Astrocyte of the cerebellum (primary cell): ENCODE measurements around the gene BRD9.

Experiments used
- DNase-seq: peaks from one replicate; pipeline ENCODE4 v3.0.0-alpha.2; 2011; ENCODE audit warnings: low read depth
- H3K4me3 ChIP-seq: 2 replicates; pipeline ENCODE4 v1.5.1; 2011; ENCODE audit warnings: mild to moderate bottlenecking, low read depth, low read length, moderate library complexity
- CTCF ChIP-seq: IDR thresholded peaks from 2 replicates; pipeline ENCODE4 v1.5.1; 2012; ENCODE audit warnings: low read length, low read depth, moderate library complexity, mild to moderate bottlenecking; ENCODE audit errors: missing control alignments
- in situ Hi-C: cut with HindIII; loops from 2 replicates; pipeline ENCODE4 v1.10.0; 2017; ENCODE audit warnings: low sequenced_read_pairs

BRD9 gene

GRCh38 chr5:909994-910768 lies 17.6 kb upstream of the BRD9 start:
- TF ChIP-seq CTCF = no peak
- no peak overlapping the region for H3K4me3 ChIP-seq
- in situ Hi-C loops = no loop called here
- no peak for DNase-seq

GRCh38 chr5:909086-909485 lies 16.5 kb upstream of the BRD9 start:
- no peak overlapping the region for H3K4me3 ChIP-seq
- TF ChIP-seq CTCF = no peak
- in situ Hi-C loops = no loop called here
- DNase-seq = no peak

GRCh38 chr5:908172-908571 lies 15.6 kb upstream of the BRD9 start:
- no peak for DNase-seq
- no peak overlapping the region for H3K4me3 ChIP-seq
- TF ChIP-seq CTCF = no peak
- in situ Hi-C loops = no loop called here

GRCh38 chr5:907366-907910 lies 14.8 kb upstream of the BRD9 start:
- TF ChIP-seq CTCF = no peak
- in situ Hi-C loops = no loop called here
- no peak for DNase-seq
- H3K4me3 ChIP-seq = no peak overlapping the region

- DNase-seq = no peak
- TF ChIP-seq CTCF = no peak
- H3K4me3 ChIP-seq = no peak overlapping the region
- in situ Hi-C loops = no loop called here
Observed at GRCh38 chr5:905139-905642, 12.6 kb upstream of the BRD9 start.

- DNase-seq = no peak
- H3K4me3 ChIP-seq = no peak overlapping the region
- in situ Hi-C loops = no loop called here
- TF ChIP-seq CTCF = no peak
Observed at GRCh38 chr5:903756-904096, 11.1 kb upstream of the BRD9 start.
